HepG2 (cell line): Measurements from ENCODE around the gene CAB39. TPM values are rescaled to one million over a fixed set of nuclear protein-coding genes. Genes with fewer than 3 reads are reported as not detected.
A peak's percentile ranks its signal among the peaks of the same experiment; 100 is the strongest.

Experiments used
- ATAC-seq: fragments of 200-7000 bp; cut with Tn5 transposase; 3 replicates; pipeline ENCODE4 v1.9.1; 2020; ENCODE audit warnings: mild to moderate bottlenecking, moderate library complexity
- BruUV-seq: library from RNA; stranded (reverse); fragments of 400-500 nt; replicated peaks from 2 replicates; lab custom pipeline; 2021; lab: Mats Ljungman, UMichigan
- CTCF ChIA-PET: fragments of 300-600 bp; formaldehyde crosslinking; extraction: SDS; loops from one replicate; lab custom pipeline; 2021; ENCODE audit warnings: low total read pairs, inconsistent platforms, low intra/inter-chr PET ratio; lab: Yijun Ruan, JAX
- POLR2A ChIA-PET: fragments of 350-600 bp; sonication (Branson Sonifier 250); formaldehyde crosslinking; loops from one replicate; lab custom pipeline; 2020; ENCODE audit warnings: antibody characterized with exemption, inconsistent platforms; lab: Yijun Ruan, JAX
- DNase-seq: peaks from one replicate; pipeline ENCODE4 v3.0.0-alpha.2; 2015; ENCODE audit warnings: low spot score
- FAIRE-seq: peaks from 3 replicates; lab custom pipeline; 2011; peaks lifted over from hg19 to GRCh38; lab: Jason Lieb, UNC
- H2AFZ ChIP-seq: one replicate; pipeline ENCODE4 v1.6.1; 2011; ENCODE audit warnings: low read length, inconsistent platforms
- H3K27ac ChIP-seq: fragments of 300-600 bp; 3 replicates; pipeline ENCODE4 v1.8.0; 2011; ENCODE audit warnings: mixed run types, mild to moderate bottlenecking, mixed read lengths, low read length, inconsistent platforms; ENCODE audit not compliant: insufficient read depth; ENCODE audit errors: extremely low read length
- H3K27me3 ChIP-seq, 2 experiments: fragments of 200-600 bp in 1 of 2; 2 replicates in 1 of 2; 3 replicates in 1 of 2; pipeline versions ENCODE4 v1.6.0 to v1.8.0; 2011; ENCODE audit warnings: low read length in 2 of 2, mild to moderate bottlenecking in 2 of 2, moderate library complexity in 2 of 2, inconsistent platforms in 1 of 2; ENCODE audit not compliant: insufficient read depth in 2 of 2, control insufficient read depth in 1 of 2
- H3K36me3 ChIP-seq, 2 experiments: fragments of 200-600 bp in 1 of 2; replicated peaks in 1 of 2; 2 replicates in 1 of 2; 3 replicates in 1 of 2; pipeline versions ENCODE4 v1.5.1 to v1.8.0; 2011; ENCODE audit warnings: low read length in 2 of 2, inconsistent platforms in 1 of 2; ENCODE audit not compliant: insufficient read depth in 2 of 2, control insufficient read depth in 1 of 2
- H3K4me1 ChIP-seq: 2 replicates; pipeline ENCODE4 v1.5.1; 2012; ENCODE audit warnings: low read length, inconsistent platforms; ENCODE audit not compliant: insufficient read depth
- H3K4me2 ChIP-seq: 2 replicates; pipeline ENCODE4 v1.6.0; 2011; ENCODE audit warnings: low read depth, low read length, inconsistent platforms
- H3K4me3 ChIP-seq, 3 experiments: fragments of 200-600 bp in 1 of 3; sonication (generic), shearing (Covaris generic) in 1 of 3; replicated peaks in 1 of 3; 2 replicates each; pipeline ENCODE4 v1.5.1; 2011 to 2016; ENCODE audit warnings: low read length in 3 of 3, inconsistent platforms in 2 of 3, low read depth in 2 of 3, mild to moderate bottlenecking in 2 of 3, control low read depth in 1 of 3, mixed read lengths in 1 of 3; ENCODE audit not compliant: insufficient read depth in 1 of 3
- H3K79me2 ChIP-seq: one replicate; pipeline ENCODE4 v1.6.1; 2011; ENCODE audit warnings: low read length, inconsistent platforms; ENCODE audit not compliant: insufficient read depth
- H3K9ac ChIP-seq: 2 replicates; pipeline ENCODE4 v1.6.0; 2011; ENCODE audit warnings: mild to moderate bottlenecking, low read depth, low read length, inconsistent platforms; ENCODE audit not compliant: insufficient read depth
- H3K9me3 ChIP-seq: 2 replicates; pipeline ENCODE4 v1.5.1; 2012; ENCODE audit warnings: mild to moderate bottlenecking, low read length
- H4K20me1 ChIP-seq: 2 replicates; pipeline ENCODE4 v1.6.0; 2011; ENCODE audit warnings: inconsistent platforms, mild to moderate bottlenecking, low read length, moderate library complexity; ENCODE audit not compliant: insufficient read depth
- AHR ChIP-seq: IDR thresholded peaks from 2 replicates; pipeline ENCODE4 v1.6.1; 2018; ENCODE audit warnings: missing genetic modification reagents, missing compliant biosample characterization
- ATF1 ChIP-seq: IDR thresholded peaks from 2 replicates; pipeline ENCODE4 v1.6.1; 2016; ENCODE audit warnings: mild to moderate bottlenecking, control low read depth
- GATAD1 ChIP-seq: IDR thresholded peaks from 2 replicates; pipeline ENCODE4 v1.6.1; 2016; ENCODE audit warnings: missing genetic modification reagents, missing compliant biosample characterization
- KLF15 ChIP-seq: sonication (generic); formaldehyde crosslinking; IDR thresholded peaks from 2 replicates; pipeline ENCODE4 v1.8.1; 2023; ENCODE audit warnings: borderline replicate concordance, mild to moderate bottlenecking, inconsistent platforms, missing genetic modification reagents, mixed read lengths
- NR2F2 ChIP-seq: IDR thresholded peaks from 2 replicates; pipeline ENCODE4 v1.6.1; 2012; ENCODE audit warnings: low read depth, inconsistent platforms, borderline replicate concordance
- SAFB2 ChIP-seq: sonication (generic); formaldehyde crosslinking; IDR thresholded peaks from 2 replicates; pipeline ENCODE4 v1.5.1; 2020; ENCODE audit warnings: missing genetic modification reagents, low read depth, mild to moderate bottlenecking, borderline replicate concordance
- SPEN ChIP-seq: sonication (generic); formaldehyde crosslinking; IDR thresholded peaks from 2 replicates; pipeline ENCODE4 v1.5.1; 2020; ENCODE audit warnings: low read depth, mild to moderate bottlenecking, missing genetic modification reagents
- THAP11 ChIP-seq: IDR thresholded peaks from 2 replicates; pipeline ENCODE4 v1.6.1; 2016; ENCODE audit warnings: missing biosample characterization, missing genetic modification reagents
- XBP1 ChIP-seq: sonication (generic); formaldehyde crosslinking; IDR thresholded peaks from 2 replicates; pipeline ENCODE4 v1.5.0; 2020; ENCODE audit warnings: missing genetic modification reagents
- ZNF207 ChIP-seq: fragments of 450-650 bp; IDR thresholded peaks from 2 replicates; pipeline ENCODE4 v1.6.1; 2016; ENCODE audit warnings: antibody characterized with exemption, borderline replicate concordance
- ZNF251 ChIP-seq: sonication (generic); formaldehyde crosslinking; IDR thresholded peaks from 2 replicates; pipeline ENCODE4 v1.9.0; 2021; ENCODE audit warnings: mild to moderate bottlenecking, missing genetic modification reagents
- ZNF468 ChIP-seq: sonication (generic); formaldehyde crosslinking; IDR thresholded peaks from 2 replicates; pipeline ENCODE4 v1.8.0; 2022; ENCODE audit warnings: mild to moderate bottlenecking, moderate library complexity, missing genetic modification reagents
- ZSCAN22 ChIP-seq: sonication (generic); formaldehyde crosslinking; IDR thresholded peaks from 2 replicates; pipeline ENCODE4 v1.4.0; 2020; ENCODE audit warnings: mild to moderate bottlenecking, missing genetic modification reagents
- WGBS: methylation state at CpG from one replicate; pipeline ENCODE4 v1.1.6; 2017; ENCODE audit warnings: low lambda C conversion rate; 5-methylcytosine and 5-hydroxymethylcytosine counted together
- in situ Hi-C: cut with HindIII; loops from 2 replicates; pipeline ENCODE4 v1.10.0; 2017; ENCODE audit warnings: low pct_unique_long_range_greater_than_20kb; ENCODE audit not compliant: extremely low pct_ligation_motif_present
- intact Hi-C: fragments of 100-400 bp; cut with micrococcal nuclease; formaldehyde crosslinking; loops from one replicate; pipeline ENCODE4 v1.10.0; 2022; ENCODE audit not compliant: unreplicated experiment
- polyA plus RNA-seq, 8 experiments: library from polyadenylated mRNA; depleted of rRNA in 3 of 8; stranded (reverse) in 7 of 8; unstranded in 1 of 8; fragments of >200 nt; fragmentation: Illumina TruSeq in 4 of 8; extraction: Trizol in 4 of 8; gene quantifications; 2 replicates each; pipeline versions ENCODE4 v1.2.1 to v1.2.3, GENCODE V29; 2011 to 2016; ENCODE audit warnings: low read depth in 4 of 8, missing spikeins in 1 of 8, mixed read lengths in 1 of 8; ENCODE audit not compliant: insufficient read depth in 1 of 8
- total RNA-seq, 5 experiments: library from RNA; depleted of rRNA; stranded (reverse); fragments of >200 nt; fragmentation: Illumina TruSeq; extraction: Trizol; gene quantifications; 2 replicates each; pipeline ENCODE4 v1.2.3, GENCODE V29; 2016; ENCODE audit warnings: low read depth in 1 of 5
- TF ChIP-seq, protein P1 (sequence below): IDR thresholded peaks from 2 replicates; pipeline ENCODE4 v1.6.1; 2016; ENCODE audit warnings: missing biosample characterization, missing genetic modification reagents, low read depth
- TF ChIP-seq, protein P2 (sequence below): sonication (generic); formaldehyde crosslinking; IDR thresholded peaks from 2 replicates; pipeline ENCODE4 v1.9.0; 2021; ENCODE audit warnings: missing genetic modification reagents, borderline replicate concordance

The CAB39 gene
- total and polyA plus RNA-seq, 2 of the 13 experiments (the other 11 are each of a cell fraction or from before 2014, with no cell fraction given) = 19.3 to 45.3 TPM

DNA sequence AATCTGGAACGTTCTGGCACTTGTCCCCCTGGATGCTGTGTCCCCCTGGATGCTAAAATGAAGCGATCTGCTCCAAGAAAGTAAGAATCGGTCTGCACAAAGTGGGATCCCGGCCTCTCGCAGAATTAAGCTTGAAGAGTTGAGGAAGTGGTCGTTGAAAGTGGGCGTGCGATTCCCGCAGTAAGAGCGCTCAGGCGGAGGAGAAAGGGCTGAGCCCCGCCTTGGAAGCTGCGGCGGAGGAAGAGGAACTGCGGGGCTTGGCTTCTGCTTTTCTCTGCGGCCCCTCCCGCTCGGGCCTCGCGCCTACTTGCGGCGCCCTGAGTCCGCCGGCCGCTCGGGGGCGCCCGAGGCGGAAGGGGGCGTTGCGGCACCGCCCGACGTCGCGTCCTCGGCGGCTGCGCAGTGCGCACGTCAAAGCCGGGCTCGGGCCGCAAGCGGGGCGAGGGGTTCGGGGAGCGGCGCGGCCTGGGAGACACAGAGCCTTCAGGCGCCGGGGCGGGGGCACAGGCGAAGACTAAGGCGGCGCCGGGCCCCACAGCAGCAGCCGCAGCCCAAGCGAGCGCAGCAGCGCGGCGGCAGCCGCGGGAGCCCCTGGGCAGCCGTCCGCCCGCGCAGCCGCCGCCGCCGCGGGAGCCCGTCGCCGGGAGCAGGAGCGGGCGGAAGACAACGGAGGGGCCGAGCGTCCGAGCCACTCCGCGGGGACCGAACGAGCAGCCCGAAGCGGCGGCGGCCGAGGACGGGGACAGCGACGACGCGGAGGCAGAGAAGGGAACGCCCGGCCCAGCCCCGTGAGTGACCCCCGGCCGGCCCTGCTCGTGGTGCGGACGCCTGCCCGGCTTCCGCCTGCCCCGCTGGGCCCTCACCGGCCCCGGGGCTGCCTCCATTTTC, at the start of gene CAB39 (continued):
- TF ChIP-seq AHR (no peak; the same call in 1 of the 2 replicates), THAP11 (CRISPR knock-in tag) (peak; percentile 90), ZNF251 (CRISPR knock-in tag) (no peak), KLF15 (no peak)

DNA sequence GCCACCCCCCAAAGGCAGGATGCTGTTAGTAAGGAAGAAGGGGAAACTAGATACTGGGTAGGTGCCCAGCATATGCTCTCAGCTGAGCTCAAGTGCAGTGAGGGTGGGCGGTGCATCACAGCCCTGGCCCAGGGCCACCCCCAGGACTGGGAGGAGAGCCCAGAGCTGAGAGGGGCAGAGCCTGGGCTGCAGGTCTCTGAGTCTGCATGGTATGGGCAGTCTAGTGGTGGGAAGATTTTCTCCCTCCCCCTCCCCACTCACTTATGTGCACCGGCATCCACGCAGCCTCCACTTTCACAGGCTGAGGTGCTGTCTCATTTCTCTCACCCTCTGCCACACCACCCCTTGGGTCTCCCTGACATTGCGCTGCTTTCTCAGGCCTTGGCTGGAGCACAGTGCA, 48.5 kb upstream of the CAB39 start:
- FAIRE-seq (no peak), DNase-seq (no peak)
- H2AFZ ChIP-seq = no peak overlapping the region
- in situ Hi-C loops = no loop called here
- intact Hi-C loops = no loop called here
- H3K79me2 ChIP-seq = no peaks in the 10 kb centered on the region
- CTCF ChIA-PET = no interaction called here
- POLR2A ChIA-PET = no interaction called here
- no peaks in the 10 kb centered on the region for H3K9me3 ChIP-seq
- H3K4me1 ChIP-seq = peaks cover 12% of the 10 kb centered on the region
- H3K4me3 ChIP-seq = no peak overlapping the region
- 78% methylated on average over 4 of the region's 4 CpGs for WGBS
- H4K20me1 ChIP-seq = no peaks in the 10 kb centered on the region
- BruUV-seq = no TSS peak
- H3K36me3 ChIP-seq = no peaks in the 10 kb centered on the region
- TF ChIP-seq ZSCAN22 (CRISPR knock-in tag) = no peak
- TF ChIP-seq, all 625 proteins: peak for 0
- no peak overlapping the region for H3K9ac ChIP-seq
- no peak overlapping the region for H3K27ac ChIP-seq
- H3K4me2 ChIP-seq = no peak overlapping the region
- peaks cover 3 to 30% of the 10 kb centered on the region in 2 experiments; a peak in 3 of 5 replicates for H3K27me3 ChIP-seq
- ATAC-seq = no peak

DNA sequence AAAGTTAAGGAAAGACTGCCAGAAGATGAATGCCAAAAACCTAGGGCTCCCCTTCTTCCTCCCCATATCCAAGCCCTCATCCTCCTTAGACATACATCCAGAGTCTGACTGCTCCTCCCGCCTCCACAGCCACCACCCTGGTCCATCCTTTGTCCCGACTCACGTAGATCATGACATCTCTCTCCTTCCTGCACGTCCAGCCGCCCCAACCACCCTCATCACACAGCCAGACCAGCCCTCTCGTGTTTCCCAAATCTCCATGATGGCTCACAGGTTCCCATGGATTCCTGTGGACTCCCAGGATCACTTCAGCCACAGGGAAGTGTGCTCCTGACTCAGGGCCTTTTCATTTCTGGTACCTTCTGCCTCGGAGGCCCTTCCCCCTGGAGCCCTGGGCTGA, 47.8 kb upstream of the CAB39 start:
- H3K4me2 ChIP-seq = no peak overlapping the region
- no peak for FAIRE-seq
- in situ Hi-C loops (no loop called here), intact Hi-C loops (no loop called here)
- H3K36me3 ChIP-seq = no peaks in the 10 kb centered on the region
- H4K20me1 ChIP-seq = no peaks in the 10 kb centered on the region
- no peak for DNase-seq
- H2AFZ ChIP-seq = no peak overlapping the region
- H3K4me1 ChIP-seq = peaks cover 11% of the 10 kb centered on the region
- H3K27ac ChIP-seq = no peak overlapping the region
- WGBS = 40% methylated on average over 7 of the region's 7 CpGs
- CTCF ChIA-PET = no interaction called here
- H3K4me3 ChIP-seq = no peak overlapping the region
- BruUV-seq = no TSS peak
- no peaks in the 10 kb centered on the region for H3K79me2 ChIP-seq
- POLR2A ChIA-PET = no interaction called here
- no peaks in the 10 kb centered on the region for H3K9me3 ChIP-seq
- peaks cover 1 to 28% of the 10 kb centered on the region in 2 experiments; a peak in 1 of 5 replicates for H3K27me3 ChIP-seq
- ATAC-seq = no peak
- H3K9ac ChIP-seq = no peak overlapping the region
- TF ChIP-seq, protein P1, sequence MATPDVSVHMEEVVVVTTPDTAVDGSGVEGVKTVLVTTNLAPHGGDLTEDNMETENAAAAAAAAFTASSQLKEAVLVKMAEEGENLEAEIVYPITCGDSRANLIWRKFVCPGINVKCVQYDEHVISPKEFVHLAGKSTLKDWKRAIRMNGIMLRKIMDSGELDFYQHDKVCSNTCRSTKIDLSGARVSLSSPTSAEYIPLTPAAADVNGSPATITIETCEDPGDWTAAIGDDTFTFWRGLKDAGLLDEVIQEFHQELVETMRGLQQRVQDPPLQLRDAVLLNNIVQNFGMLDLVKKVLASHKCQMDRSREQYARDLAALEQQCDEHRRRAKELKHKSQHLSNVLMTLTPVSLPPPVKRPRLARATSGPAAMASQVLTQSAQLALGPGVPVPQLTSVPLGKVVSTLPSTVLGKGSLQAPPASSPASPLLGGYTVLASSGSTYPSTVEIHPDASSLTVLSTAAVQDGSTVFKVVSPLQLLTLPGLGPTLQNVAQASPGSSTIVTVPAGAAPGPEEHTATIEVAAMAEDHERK (CRISPR knock-in tag) = no peak
- TF ChIP-seq ATF1 (CRISPR knock-in tag) (no peak), ZNF468 (CRISPR knock-in tag) (no peak), GATAD1 (CRISPR knock-in tag) (no peak), SPEN (no peak), ZNF207 (no peak), SAFB2 (CRISPR knock-in tag) (no peak), NR2F2 (no peak), XBP1 (CRISPR knock-in tag) (no peak)
- TF ChIP-seq, protein P2, sequence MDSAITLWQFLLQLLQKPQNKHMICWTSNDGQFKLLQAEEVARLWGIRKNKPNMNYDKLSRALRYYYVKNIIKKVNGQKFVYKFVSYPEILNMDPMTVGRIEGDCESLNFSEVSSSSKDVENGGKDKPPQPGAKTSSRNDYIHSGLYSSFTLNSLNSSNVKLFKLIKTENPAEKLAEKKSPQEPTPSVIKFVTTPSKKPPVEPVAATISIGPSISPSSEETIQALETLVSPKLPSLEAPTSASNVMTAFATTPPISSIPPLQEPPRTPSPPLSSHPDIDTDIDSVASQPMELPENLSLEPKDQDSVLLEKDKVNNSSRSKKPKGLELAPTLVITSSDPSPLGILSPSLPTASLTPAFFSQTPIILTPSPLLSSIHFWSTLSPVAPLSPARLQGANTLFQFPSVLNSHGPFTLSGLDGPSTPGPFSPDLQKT = no peak
